ENCODE results near the gene ADARB1.

ADARB1 gene

GRCh38 chr21:45100866-45101265, 26.5 kb downstream of the ADARB1 start:
- H3F3A ChIP-seq (ENCODE audit: insufficient read depth, low read length): no peaks in the 10 kb centered on the region
- H3K9ac ChIP-seq (ENCODE audit: low read length): no peak overlapping the region
- H3K4me1 ChIP-seq (ENCODE audit: insufficient read depth, low read length, severe bottlenecking): no peaks in the 10 kb centered on the region
- H3K27ac ChIP-seq (ENCODE audit: low read depth, low read length, poor library complexity, severe bottlenecking): no peak overlapping the region
- no peaks in the 10 kb centered on the region for H3K36me3 ChIP-seq (ENCODE audit: insufficient read depth, low read length)
- no peaks in the 10 kb centered on the region for H3K79me2 ChIP-seq (ENCODE audit: insufficient read depth, low read length)
- no peak overlapping the region for H3K4me3 ChIP-seq (ENCODE audit: low read depth, low read length, poor library complexity, severe bottlenecking)
- no peaks in the 10 kb centered on the region for H3K9me3 ChIP-seq (ENCODE audit: low read length)
- H4K20me1 ChIP-seq (ENCODE audit: insufficient read depth, low read length): no peaks in the 10 kb centered on the region
- H3K9me2 ChIP-seq (ENCODE audit: low read depth, low read length): no peaks in the 10 kb centered on the region
- H3K27me3 ChIP-seq (ENCODE audit: insufficient read depth, low read length): no peaks in the 10 kb centered on the region
- no peak overlapping the region for H2AFZ ChIP-seq (ENCODE audit: low read length)
- TF ChIP-seq EZH2 (IDR thresholded peaks at IDR 0.05; ENCODE audit: borderline replicate concordance, low read length) (no peak), CTCF (IDR thresholded peaks at IDR 0.05; ENCODE audit: low read length) (no peak)
- H3K4me2 ChIP-seq (ENCODE audit: low read length): no peak overlapping the region

GRCh38 chr21:45102391-45102932, 28.1 kb downstream of the ADARB1 start:
- no peaks in the 10 kb centered on the region for H3K36me3 ChIP-seq (ENCODE audit: insufficient read depth, low read length)
- no peaks in the 10 kb centered on the region for H3K79me2 ChIP-seq (ENCODE audit: insufficient read depth, low read length)
- no peak overlapping the region for H3K4me3 ChIP-seq (ENCODE audit: low read depth, low read length, poor library complexity, severe bottlenecking)
- H4K20me1 ChIP-seq (ENCODE audit: insufficient read depth, low read length): no peaks in the 10 kb centered on the region
- no peak overlapping the region for H3K4me2 ChIP-seq (ENCODE audit: low read length)
- no peak overlapping the region for H3K27ac ChIP-seq (ENCODE audit: low read depth, low read length, poor library complexity, severe bottlenecking)
- no peaks in the 10 kb centered on the region; the same call in 1 of the 2 replicates for H3K27me3 ChIP-seq (ENCODE audit: insufficient read depth, low read length)
- H3K9me3 ChIP-seq (ENCODE audit: low read length): no peaks in the 10 kb centered on the region; the same call in 1 of the 2 replicates
- no peaks in the 10 kb centered on the region for H3K4me1 ChIP-seq (ENCODE audit: insufficient read depth, low read length, severe bottlenecking)
- H3K9ac ChIP-seq (ENCODE audit: low read length): no peak overlapping the region
- no peaks in the 10 kb centered on the region for H3K9me2 ChIP-seq (ENCODE audit: low read depth, low read length)
- no peaks in the 10 kb centered on the region for H3F3A ChIP-seq (ENCODE audit: insufficient read depth, low read length)
- TF ChIP-seq CTCF (IDR thresholded peaks at IDR 0.05; ENCODE audit: low read length): peak; percentile 20; the same call in 1 of the 2 replicates
- TF ChIP-seq EZH2 (IDR thresholded peaks at IDR 0.05; ENCODE audit: borderline replicate concordance, low read length): no peak
- H2AFZ ChIP-seq (ENCODE audit: low read length): no peak overlapping the region

GRCh38 chr21:45103971-45104520, 29.7 kb downstream of the ADARB1 start:
- Histone ChIP-seq H3K9me3 (ENCODE audit: low read length) (peaks cover 3% of the 10 kb centered on the region; the same call in 1 of the 2 replicates), H3K27ac (ENCODE audit: low read depth, low read length, poor library complexity, severe bottlenecking) (no peak overlapping the region), H3K36me3 (ENCODE audit: insufficient read depth, low read length) (no peaks in the 10 kb centered on the region), H3K4me2 (ENCODE audit: low read length) (no peak overlapping the region), H3K4me1 (ENCODE audit: insufficient read depth, low read length, severe bottlenecking) (no peaks in the 10 kb centered on the region), H2AFZ (ENCODE audit: low read length) (no peak overlapping the region), H4K20me1 (ENCODE audit: insufficient read depth, low read length) (no peaks in the 10 kb centered on the region), H3K27me3 (ENCODE audit: insufficient read depth, low read length) (no peaks in the 10 kb centered on the region; the same call in 1 of the 2 replicates), H3F3A (ENCODE audit: insufficient read depth, low read length) (no peaks in the 10 kb centered on the region), H3K9ac (ENCODE audit: low read length) (no peak overlapping the region), H3K4me3 (ENCODE audit: low read depth, low read length, poor library complexity, severe bottlenecking) (no peak overlapping the region), H3K79me2 (ENCODE audit: insufficient read depth, low read length) (no peaks in the 10 kb centered on the region), H3K9me2 (ENCODE audit: low read depth, low read length) (no peaks in the 10 kb centered on the region)
- TF ChIP-seq CTCF (IDR thresholded peaks at IDR 0.05; ENCODE audit: low read length) (no peak), EZH2 (IDR thresholded peaks at IDR 0.05; ENCODE audit: borderline replicate concordance, low read length) (no peak)

All from OCI-LY1 (cell line).